KMS-11 (cell line): ENCODE results near the gene LAMP5.

Experiments
- H2AFZ ChIP-seq: fragments of 200-600 bp; sonication (generic); 2 replicates; pipeline ENCODE4 v1.6.1; 2016; ENCODE audit warnings: antibody characterized with exemption, mixed run types, low read depth
- H3K27ac ChIP-seq: fragments of 200-600 bp; sonication (generic); 2 replicates; pipeline ENCODE4 v1.6.1; 2016; ENCODE audit warnings: mild to moderate bottlenecking, mixed run types
- H3K27me3 ChIP-seq: fragments of 200-600 bp; sonication (generic); 2 replicates; pipeline ENCODE4 v1.6.1; 2017; ENCODE audit warnings: mild to moderate bottlenecking, low read depth, mixed run types, moderate library complexity; ENCODE audit not compliant: insufficient read depth
- H3K36me3 ChIP-seq: fragments of 200-600 bp; sonication (generic); 2 replicates; pipeline ENCODE4 v1.6.1; 2017; ENCODE audit warnings: mild to moderate bottlenecking, mixed run types; ENCODE audit not compliant: insufficient read depth
- H3K4me1 ChIP-seq: fragments of 200-600 bp; sonication (generic); 2 replicates; pipeline ENCODE4 v1.6.1; 2016; ENCODE audit warnings: mild to moderate bottlenecking, low read depth, mixed run types; ENCODE audit not compliant: poor library complexity, severe bottlenecking
- H3K4me2 ChIP-seq: fragments of 200-600 bp; sonication (generic); 2 replicates; pipeline ENCODE4 v1.7.0; 2016; ENCODE audit warnings: mild to moderate bottlenecking, mixed run types
- H3K4me3 ChIP-seq: fragments of 200-600 bp; sonication (generic); IDR thresholded peaks from 2 replicates; pipeline ENCODE4 v1.6.1; 2017; ENCODE audit warnings: low read depth, low read length, mixed read lengths; ENCODE audit not compliant: insufficient read depth
- H3K79me2 ChIP-seq: fragments of 200-600 bp; sonication (generic); 2 replicates; pipeline ENCODE4 v1.6.1; 2016; ENCODE audit warnings: low read depth, mixed run types; ENCODE audit not compliant: insufficient read depth
- H3K9ac ChIP-seq: fragments of 200-600 bp; sonication (generic); 2 replicates; pipeline ENCODE4 v1.6.1; 2016; ENCODE audit warnings: mild to moderate bottlenecking, mixed run types
- H4K20me1 ChIP-seq: fragments of 200-600 bp; sonication (generic); 2 replicates; pipeline ENCODE4 v1.6.1; 2016; ENCODE audit warnings: mild to moderate bottlenecking, mixed run types; ENCODE audit not compliant: insufficient read depth
- CTCF ChIP-seq: fragments of 200-600 bp; sonication (generic); conservative IDR thresholded peaks from 2 replicates; pipeline ENCODE4 v1.6.1; 2017; ENCODE audit warnings: low read depth, mild to moderate bottlenecking, antibody characterized with exemption, low read length, moderate library complexity, mixed read lengths

LAMP5 gene

GRCh38 chr20:9518576-9519175 lies 4.3 kb downstream of the LAMP5 start:
- Histone ChIP-seq H3K36me3 (no peaks in the 10 kb centered on the region), H2AFZ (no peak overlapping the region), H3K4me3 (no peak overlapping the region), H3K27ac (no peak overlapping the region), H3K9ac (no peak overlapping the region), H3K27me3 (no peaks in the 10 kb centered on the region), H3K4me2 (no peak overlapping the region), H3K4me1 (no peaks in the 10 kb centered on the region), H3K79me2 (no peaks in the 10 kb centered on the region), H4K20me1 (no peaks in the 10 kb centered on the region)
- TF ChIP-seq CTCF, result no peak

GRCh38 chr20:9520086-9520485 lies 5.7 kb downstream of the LAMP5 start:
- no peak overlapping the region for H3K4me2 ChIP-seq
- no peaks in the 10 kb centered on the region for H3K27me3 ChIP-seq
- H3K4me3 ChIP-seq, result no peak overlapping the region
- H3K36me3 ChIP-seq, result no peaks in the 10 kb centered on the region
- no peak for TF ChIP-seq CTCF
- H3K27ac ChIP-seq, result no peak overlapping the region
- H3K4me1 ChIP-seq, result no peaks in the 10 kb centered on the region
- no peak overlapping the region for H3K9ac ChIP-seq
- H2AFZ ChIP-seq, result no peak overlapping the region
- H3K79me2 ChIP-seq, result no peaks in the 10 kb centered on the region
- H4K20me1 ChIP-seq, result no peaks in the 10 kb centered on the region

GRCh38 chr20:9523636-9524035 lies 9.2 kb downstream of the LAMP5 start:
- H3K9ac ChIP-seq, result no peak overlapping the region
- no peaks in the 10 kb centered on the region for H3K79me2 ChIP-seq
- H2AFZ ChIP-seq, result no peak overlapping the region
- no peaks in the 10 kb centered on the region for H3K36me3 ChIP-seq
- TF ChIP-seq CTCF, result no peak
- no peaks in the 10 kb centered on the region for H3K4me1 ChIP-seq
- H4K20me1 ChIP-seq, result no peaks in the 10 kb centered on the region
- no peak overlapping the region for H3K27ac ChIP-seq
- H3K4me2 ChIP-seq, result no peak overlapping the region
- no peaks in the 10 kb centered on the region for H3K27me3 ChIP-seq
- no peak overlapping the region for H3K4me3 ChIP-seq

- Histone ChIP-seq H3K79me2 (no peaks in the 10 kb centered on the region), H3K4me1 (no peaks in the 10 kb centered on the region), H2AFZ (no peak overlapping the region), H3K27ac (no peak overlapping the region), H3K4me2 (no peak overlapping the region), H3K9ac (no peak overlapping the region), H4K20me1 (no peaks in the 10 kb centered on the region), H3K36me3 (no peaks in the 10 kb centered on the region), H3K4me3 (no peak overlapping the region), H3K27me3 (no peaks in the 10 kb centered on the region)
- no peak for TF ChIP-seq CTCF
These were observed 17.2 kb downstream of the LAMP5 start for GRCh38 chr20:9531581-9531980.
